HEK293 (cell line): ENCODE measurements around the gene SLC25A44.

Experiments
- CTCF ChIA-PET: fragments of 350-600 bp; formaldehyde crosslinking; extraction: SDS; loops from one replicate; lab custom pipeline; 2021; ENCODE audit warnings: antibody characterized with exemption; lab: Yijun Ruan, JAX
- POLR2A ChIA-PET: fragments of 300-600 bp; formaldehyde crosslinking; extraction: SDS; loops from one replicate; lab custom pipeline; 2020; ENCODE audit warnings: antibody characterized with exemption, inconsistent platforms; lab: Yijun Ruan, JAX
- H3K27ac ChIP-seq: fragments of 200-500 bp; sonication (Bioruptor generic); 2 replicates; pipeline ENCODE4 v1.5.1; 2014; ENCODE audit warnings: low read depth, low read length, control low read depth, inconsistent platforms; ENCODE audit errors: extremely low read depth
- H3K36me3 ChIP-seq, 2 experiments: fragments of 200-500 bp in 1 of 2; sonication (Bioruptor generic) in 1 of 2; 1 replicate in 1 of 2; 2 replicates in 1 of 2; pipeline ENCODE4 v1.5.1; 2014 to 2017; ENCODE audit warnings: inconsistent platforms in 2 of 2, low read length in 2 of 2; ENCODE audit not compliant: control insufficient read depth in 2 of 2, insufficient read depth in 1 of 2
- H3K4me1 ChIP-seq: fragments of 200-500 bp; sonication (Bioruptor generic); 2 replicates; pipeline ENCODE4 v1.5.1; 2014; ENCODE audit warnings: mild to moderate bottlenecking, low read length, inconsistent platforms; ENCODE audit not compliant: control insufficient read depth, insufficient read depth
- H3K4me3 ChIP-seq: 2 replicates; pipeline ENCODE4 v1.5.1; 2011; ENCODE audit warnings: low read depth, mild to moderate bottlenecking, control low read depth, low read length, moderate library complexity
- H3K9me3 ChIP-seq: fragments of 200-500 bp; sonication (Bioruptor generic); 2 replicates; pipeline ENCODE4 v1.5.1; 2014; ENCODE audit warnings: low read depth, low read length, inconsistent platforms; ENCODE audit not compliant: control insufficient read depth, insufficient read depth
- SCRT1 ChIP-seq: fragments of 450-650 bp; formaldehyde crosslinking; IDR thresholded peaks from 2 replicates; pipeline ENCODE4 v1.5.1; 2016; ENCODE audit warnings: missing biosample characterization, missing genetic modification characterization, borderline replicate concordance
- SETDB1 ChIP-seq: IDR thresholded peaks from one replicate; pipeline ENCODE4 v1.6.1; 2017; ENCODE audit warnings: mild to moderate bottlenecking, low read length, moderate library complexity, mixed read lengths; ENCODE audit not compliant: insufficient read length
- SP3 ChIP-seq: fragments of 450-650 bp; formaldehyde crosslinking; IDR thresholded peaks from 2 replicates; pipeline ENCODE4 v1.5.1; 2016; ENCODE audit warnings: missing biosample characterization, missing genetic modification characterization
- TRIM28 ChIP-seq: IDR thresholded peaks from 2 replicates; pipeline ENCODE4 v1.6.1; 2011; ENCODE audit warnings: low read length, control low read depth, borderline replicate concordance
- TSHZ1 ChIP-seq: fragments of 450-650 bp; formaldehyde crosslinking; IDR thresholded peaks from 2 replicates; pipeline ENCODE4 v1.5.1; 2016; ENCODE audit warnings: missing biosample characterization, missing genetic modification characterization, borderline replicate concordance
- WT1 ChIP-seq: fragments of 450-650 bp; formaldehyde crosslinking; IDR thresholded peaks from 2 replicates; pipeline ENCODE4 v1.5.1; 2016; ENCODE audit warnings: missing biosample characterization, missing genetic modification characterization
- ZBTB26 ChIP-seq: fragments of 450-650 bp; formaldehyde crosslinking; optimal IDR thresholded peaks from 2 replicates; pipeline ENCODE3; 2016; ENCODE audit warnings: missing biosample characterization, mild to moderate bottlenecking, missing genetic modification characterization
- ZNF121 ChIP-seq: fragments of 450-650 bp; formaldehyde crosslinking; IDR thresholded peaks from 2 replicates; pipeline ENCODE4 v1.5.1; 2016; ENCODE audit warnings: missing biosample characterization, missing genetic modification characterization
- ZNF146 ChIP-seq: fragments of 450-650 bp; formaldehyde crosslinking; IDR thresholded peaks from 2 replicates; pipeline ENCODE4 v1.5.1; 2016; ENCODE audit warnings: missing biosample characterization, missing genetic modification characterization
- ZNF175 ChIP-seq: fragments of 450-650 bp; formaldehyde crosslinking; IDR thresholded peaks from 2 replicates; pipeline ENCODE4 v1.5.1; 2016; ENCODE audit warnings: missing biosample characterization, missing genetic modification characterization
- ZNF23 ChIP-seq: fragments of 450-650 bp; formaldehyde crosslinking; IDR thresholded peaks from 2 replicates; pipeline ENCODE4 v1.5.1; 2016; ENCODE audit warnings: missing biosample characterization, missing genetic modification characterization, borderline replicate concordance
- ZNF248 ChIP-seq: fragments of 450-650 bp; formaldehyde crosslinking; IDR thresholded peaks from 2 replicates; pipeline ENCODE4 v1.5.1; 2017; ENCODE audit warnings: missing biosample characterization, missing genetic modification characterization
- ZNF266 ChIP-seq: fragments of 450-650 bp; formaldehyde crosslinking; IDR thresholded peaks from 2 replicates; pipeline ENCODE4 v1.5.1; 2016; ENCODE audit warnings: missing biosample characterization, missing genetic modification characterization, low read depth
- ZNF302 ChIP-seq: fragments of 450-650 bp; formaldehyde crosslinking; IDR thresholded peaks from 2 replicates; pipeline ENCODE4 v1.5.1; 2016; ENCODE audit warnings: missing biosample characterization, missing genetic modification characterization, low read depth
- ZNF37A ChIP-seq: fragments of 450-650 bp; IDR thresholded peaks from 2 replicates; pipeline ENCODE4 v1.5.1; 2018; ENCODE audit warnings: missing biosample characterization, missing genetic modification characterization
- ZNF391 ChIP-seq: fragments of 450-650 bp; formaldehyde crosslinking; IDR thresholded peaks from 2 replicates; pipeline ENCODE4 v1.5.1; 2016; ENCODE audit warnings: low read depth, missing biosample characterization, missing genetic modification characterization, borderline replicate concordance
- ZNF394 ChIP-seq: fragments of 450-650 bp; formaldehyde crosslinking; IDR thresholded peaks from 2 replicates; pipeline ENCODE4 v1.5.1; 2016; ENCODE audit warnings: missing biosample characterization, missing genetic modification characterization, mild to moderate bottlenecking, moderate library complexity, borderline replicate concordance
- ZNF513 ChIP-seq: fragments of 450-650 bp; IDR thresholded peaks from 2 replicates; pipeline ENCODE4 v1.5.1; 2018; ENCODE audit warnings: missing biosample characterization, missing genetic modification characterization
- ZNF514 ChIP-seq: fragments of 450-650 bp; formaldehyde crosslinking; IDR thresholded peaks from 2 replicates; pipeline ENCODE4 v1.5.1; 2016; ENCODE audit warnings: missing biosample characterization, missing genetic modification characterization
- ZNF555 ChIP-seq: fragments of 450-650 bp; formaldehyde crosslinking; conservative IDR thresholded peaks from 2 replicates; pipeline ENCODE4 v1.5.1; 2017; ENCODE audit warnings: missing biosample characterization, mild to moderate bottlenecking, missing genetic modification characterization, inconsistent platforms
- ZNF610 ChIP-seq: fragments of 450-650 bp; formaldehyde crosslinking; IDR thresholded peaks from 2 replicates; pipeline ENCODE4 v1.5.1; 2016; ENCODE audit warnings: missing biosample characterization, missing genetic modification characterization, borderline replicate concordance
- ZNF629 ChIP-seq: fragments of 450-650 bp; formaldehyde crosslinking; IDR thresholded peaks from 2 replicates; pipeline ENCODE4 v1.5.1; 2017; ENCODE audit warnings: missing biosample characterization, missing genetic modification characterization
- ZNF830 ChIP-seq: fragments of 450-650 bp; IDR thresholded peaks from 2 replicates; pipeline ENCODE4 v1.5.0; 2018; ENCODE audit warnings: missing biosample characterization, missing genetic modification characterization, low read depth, mild to moderate bottlenecking, moderate library complexity
- ZNF837 ChIP-seq: fragments of 450-650 bp; formaldehyde crosslinking; IDR thresholded peaks from 2 replicates; pipeline ENCODE4 v1.5.1; 2016; ENCODE audit warnings: missing biosample characterization, missing genetic modification characterization

Gene SLC25A44

GRCh38 chr1:156226782-156227181, 32.9 kb downstream of the SLC25A44 start:
- POLR2A ChIA-PET, result no interaction called here
- CTCF ChIA-PET, result interaction anchor here (1.2 to 8.7 kb wide), 8 partner anchors 11 to 135 kb away, joined by 4 to 210 read pairs (median 24); partner anchors contain the start of gene PMF1

GRCh38 chr1:156228501-156228900, 34.6 kb downstream of the SLC25A44 start:
- Histone ChIP-seq H3K9me3 (no peaks in the 10 kb centered on the region), H3K27ac (no peak overlapping the region), H3K4me1 (no peaks in the 10 kb centered on the region), H3K36me3 (peaks cover 4 to 18% of the 10 kb centered on the region in 2 experiments), H3K4me3 (no peak overlapping the region)
- ChIA-PET CTCF (interaction anchor here (1.0 to 8.7 kb wide), 3 partner anchors 74 to 136 kb away, joined by 3 to 210 read pairs (median 4); no protein-coding TSS in a partner anchor), POLR2A (interaction anchor here (0.9 kb wide), 1 partner anchor 35 kb away, joined by 3 read pairs; the partner anchor contains the start of gene SLC25A44)
- no peak for TF ChIP-seq SCRT1 (tag by site-specific recombination)
- no peak for TF ChIP-seq ZNF302 (tag by site-specific recombination)
- TF ChIP-seq ZNF391 (tag by site-specific recombination), result no peak
- TF ChIP-seq ZNF629 (tag by site-specific recombination), result no peak
- no peak for TF ChIP-seq ZNF266 (tag by site-specific recombination)
- TF ChIP-seq WT1 (tag by site-specific recombination), result no peak
- no peak for TF ChIP-seq ZNF394 (tag by site-specific recombination)

More at GRCh38 chr1:156226782-156227181, 32.9 kb downstream of the SLC25A44 start:
- H3K9me3 ChIP-seq, result no peaks in the 10 kb centered on the region
- TF ChIP-seq ZBTB26 (tag by site-specific recombination) (no peak), TSHZ1 (tag by site-specific recombination) (no peak), ZNF121 (tag by site-specific recombination) (no peak), SETDB1 (no peak), SP3 (tag by site-specific recombination) (no peak)
- H3K36me3 ChIP-seq, result peaks cover 4 to 30% of the 10 kb centered on the region in 2 experiments
- H3K27ac ChIP-seq, result no peak overlapping the region
- H3K4me1 ChIP-seq, result no peaks in the 10 kb centered on the region
- no peak overlapping the region for H3K4me3 ChIP-seq

- ChIA-PET CTCF (interaction anchor here (8.7 kb wide), 1 partner anchor 84 kb away, joined by 210 read pairs; no protein-coding TSS in a partner anchor), POLR2A (interaction anchor here (1.0 to 1.7 kb wide), 2 partner anchors 17 to 81 kb away, joined by 3 to 4 read pairs; partner anchors contain the start of gene PMF1)
- no peak for TF ChIP-seq ZNF175 (tag by site-specific recombination)
- no peak for TF ChIP-seq TRIM28
- no peak for TF ChIP-seq ZNF23
- TF ChIP-seq ZNF830 (tag by site-specific recombination), result no peak
- no peak for TF ChIP-seq SETDB1
- no peak for TF ChIP-seq ZNF37A
- TF ChIP-seq ZNF514 (tag by site-specific recombination), result no peak
- no peak for TF ChIP-seq ZNF248
- TF ChIP-seq ZNF513 (tag by site-specific recombination), result no peak
- TF ChIP-seq ZNF555 (tag by site-specific recombination), result no peak
- TF ChIP-seq ZNF837, result no peak
- TF ChIP-seq ZNF146 (tag by site-specific recombination), result no peak
- no peak for TF ChIP-seq ZNF610
Observed at GRCh38 chr1:156229809-156230472, 36.0 kb downstream of the SLC25A44 start.

More at GRCh38 chr1:156229809-156230472, 36.0 kb downstream of the SLC25A44 start:
- no peaks in the 10 kb centered on the region for H3K4me1 ChIP-seq
- no peak overlapping the region for H3K4me3 ChIP-seq
- H3K27ac ChIP-seq, result no peak overlapping the region
- H3K9me3 ChIP-seq, result no peaks in the 10 kb centered on the region
- H3K36me3 ChIP-seq, result peaks cover 8 to 18% of the 10 kb centered on the region in 2 experiments; a peak in 2 of 3 replicates
